Measurements from ENCODE around the gene PDE6B. TPM values are rescaled to one million over a fixed set of nuclear protein-coding genes. Genes with fewer than 3 reads are reported as not detected.

PDE6B gene
- total and polyA plus RNA-seq, 9 donors: 10.4 to 20.2 (median 14.3) TPM

GRCh38 chr4:650951-651883, 25.8 kb downstream of the PDE6B start:
- H3K4me3 ChIP-seq (ENCODE audit: low read length): no peak overlapping the region

GRCh38 chr4:651884-652642, 26.7 kb downstream of the PDE6B start:
- Histone ChIP-seq H3K27ac (ENCODE audit: low read length) (no peak overlapping the region), H3K36me3 (ENCODE audit: control insufficient read depth, insufficient read depth, low read length) (no peaks in the 10 kb centered on the region), H3K9me3 (replicated peaks; ENCODE audit: control insufficient read depth, low read depth, low read length) (no peaks in the 10 kb centered on the region), H3K27me3 (ENCODE audit: control insufficient read depth, insufficient read depth, low read length) (peaks cover 27% of the 10 kb centered on the region), H3K4me1 (ENCODE audit: control insufficient read depth, insufficient read depth, low read length) (peaks cover 30% of the 10 kb centered on the region), H3K4me3 (ENCODE audit: low read length) (no peak overlapping the region)
- DNase-seq: no peak
- WGBS (ENCODE audit: insufficient coverage): 48% methylated on average over 22 of the region's 24 CpGs

More at GRCh38 chr4:650951-651883, 25.8 kb downstream of the PDE6B start:
- H3K4me1 ChIP-seq (ENCODE audit: control insufficient read depth, insufficient read depth, low read length): peaks cover 26% of the 10 kb centered on the region
- no peaks in the 10 kb centered on the region for H3K9me3 ChIP-seq (replicated peaks; ENCODE audit: control insufficient read depth, low read depth, low read length)
- H3K36me3 ChIP-seq (ENCODE audit: control insufficient read depth, insufficient read depth, low read length): no peaks in the 10 kb centered on the region
- H3K27me3 ChIP-seq (ENCODE audit: control insufficient read depth, insufficient read depth, low read length): peaks cover 30% of the 10 kb centered on the region
- no peak overlapping the region for H3K27ac ChIP-seq (ENCODE audit: low read length)
- DNase-seq: no peak
- 40% methylated on average over 47 of the region's 49 CpGs for WGBS (ENCODE audit: insufficient coverage)

- H3K27me3 ChIP-seq (ENCODE audit: control insufficient read depth, insufficient read depth, low read length): peaks cover 27% of the 10 kb centered on the region
Observed at GRCh38 chr4:653080-653821, 27.9 kb downstream of the PDE6B start.

GRCh38 chr4:653831-654502, 28.6 kb downstream of the PDE6B start:
- H3K27ac ChIP-seq (ENCODE audit: low read length): no peak overlapping the region
- DNase-seq: no peak
- H3K9me3 ChIP-seq (replicated peaks; ENCODE audit: control insufficient read depth, low read depth, low read length): no peaks in the 10 kb centered on the region
- no peaks in the 10 kb centered on the region for H3K36me3 ChIP-seq (ENCODE audit: control insufficient read depth, insufficient read depth, low read length)
- H3K4me3 ChIP-seq (ENCODE audit: low read length): no peak overlapping the region
- 82% methylated on average over 22 of the region's 29 CpGs for WGBS (ENCODE audit: insufficient coverage)
- H3K4me1 ChIP-seq (ENCODE audit: control insufficient read depth, insufficient read depth, low read length): peaks cover 20% of the 10 kb centered on the region
- peaks cover 27% of the 10 kb centered on the region for H3K27me3 ChIP-seq (ENCODE audit: control insufficient read depth, insufficient read depth, low read length)

More at GRCh38 chr4:653080-653821, 27.9 kb downstream of the PDE6B start:
- H3K27ac ChIP-seq (ENCODE audit: low read length): no peak overlapping the region
- no peak overlapping the region for H3K4me3 ChIP-seq (ENCODE audit: low read length)
- peaks cover 25% of the 10 kb centered on the region for H3K4me1 ChIP-seq (ENCODE audit: control insufficient read depth, insufficient read depth, low read length)
- no peaks in the 10 kb centered on the region for H3K9me3 ChIP-seq (replicated peaks; ENCODE audit: control insufficient read depth, low read depth, low read length)
- no peak for DNase-seq
- WGBS (ENCODE audit: insufficient coverage): 88% methylated on average over 35 of the region's 35 CpGs
- no peaks in the 10 kb centered on the region for H3K36me3 ChIP-seq (ENCODE audit: control insufficient read depth, insufficient read depth, low read length)

- Histone ChIP-seq H3K27ac (ENCODE audit: low read length) (no peak overlapping the region), H3K9me3 (replicated peaks; ENCODE audit: control insufficient read depth, low read depth, low read length) (no peaks in the 10 kb centered on the region), H3K4me3 (ENCODE audit: low read length) (no peak overlapping the region), H3K4me1 (ENCODE audit: control insufficient read depth, insufficient read depth, low read length) (peaks cover 15% of the 10 kb centered on the region), H3K36me3 (ENCODE audit: control insufficient read depth, insufficient read depth, low read length) (no peaks in the 10 kb centered on the region), H3K27me3 (ENCODE audit: control insufficient read depth, insufficient read depth, low read length) (peaks cover 25% of the 10 kb centered on the region)
- 90% methylated on average over 17 of the region's 17 CpGs for WGBS (ENCODE audit: insufficient coverage)
- no peak for DNase-seq
Observed at GRCh38 chr4:654503-654845, 29.1 kb downstream of the PDE6B start.

- H3K27ac ChIP-seq (ENCODE audit: low read length): no peak overlapping the region
- H3K36me3 ChIP-seq (ENCODE audit: control insufficient read depth, insufficient read depth, low read length): no peaks in the 10 kb centered on the region
- 54% methylated on average over 17 of the region's 17 CpGs for WGBS (ENCODE audit: insufficient coverage)
- no peaks in the 10 kb centered on the region for H3K9me3 ChIP-seq (replicated peaks; ENCODE audit: control insufficient read depth, low read depth, low read length)
- H3K27me3 ChIP-seq (ENCODE audit: control insufficient read depth, insufficient read depth, low read length): peaks cover 24% of the 10 kb centered on the region
- peaks cover 13% of the 10 kb centered on the region for H3K4me1 ChIP-seq (ENCODE audit: control insufficient read depth, insufficient read depth, low read length)
- no peak overlapping the region for H3K4me3 ChIP-seq (ENCODE audit: low read length)
- DNase-seq: no peak
Observed at GRCh38 chr4:654871-655463, 29.6 kb downstream of the PDE6B start.

- peaks cover 13% of the 10 kb centered on the region for H3K4me1 ChIP-seq (ENCODE audit: control insufficient read depth, insufficient read depth, low read length)
- no peak overlapping the region for H3K27ac ChIP-seq (ENCODE audit: low read length)
- no peaks in the 10 kb centered on the region for H3K36me3 ChIP-seq (ENCODE audit: control insufficient read depth, insufficient read depth, low read length)
- 67% methylated on average over 24 of the region's 26 CpGs for WGBS (ENCODE audit: insufficient coverage)
- DNase-seq: no peak
- H3K9me3 ChIP-seq (replicated peaks; ENCODE audit: control insufficient read depth, low read depth, low read length): no peaks in the 10 kb centered on the region
- H3K4me3 ChIP-seq (ENCODE audit: low read length): no peak overlapping the region
- peaks cover 17% of the 10 kb centered on the region for H3K27me3 ChIP-seq (ENCODE audit: control insufficient read depth, insufficient read depth, low read length)
Observed at GRCh38 chr4:655464-656151, 30.2 kb downstream of the PDE6B start.

- 59% methylated on average over 30 of the region's 58 CpGs for WGBS (ENCODE audit: insufficient coverage)
- DNase-seq: peak; percentile 52
Observed at GRCh38 chr4:656436-657337, 31.3 kb downstream of the PDE6B start.

More at GRCh38 chr4:656436-657337, 31.3 kb downstream of the PDE6B start:
- H3K36me3 ChIP-seq (ENCODE audit: control insufficient read depth, insufficient read depth, low read length): no peaks in the 10 kb centered on the region
- H3K9me3 ChIP-seq (replicated peaks; ENCODE audit: control insufficient read depth, low read depth, low read length): no peaks in the 10 kb centered on the region
- no peak overlapping the region for H3K4me3 ChIP-seq (ENCODE audit: low read length)
- peaks cover 8% of the 10 kb centered on the region for H3K27me3 ChIP-seq (ENCODE audit: control insufficient read depth, insufficient read depth, low read length)
- H3K27ac ChIP-seq (ENCODE audit: low read length): no peak overlapping the region
- H3K4me1 ChIP-seq (ENCODE audit: control insufficient read depth, insufficient read depth, low read length): peaks cover 6% of the 10 kb centered on the region

Data from muscle of leg (tissue), 11 donors.